ENCODE results near the gene BDKRB2.

Gene BDKRB2

GRCh38 chr14:96268431-96269358, 64.1 kb downstream of the BDKRB2 start:
- TF ChIP-seq, protein P1, sequence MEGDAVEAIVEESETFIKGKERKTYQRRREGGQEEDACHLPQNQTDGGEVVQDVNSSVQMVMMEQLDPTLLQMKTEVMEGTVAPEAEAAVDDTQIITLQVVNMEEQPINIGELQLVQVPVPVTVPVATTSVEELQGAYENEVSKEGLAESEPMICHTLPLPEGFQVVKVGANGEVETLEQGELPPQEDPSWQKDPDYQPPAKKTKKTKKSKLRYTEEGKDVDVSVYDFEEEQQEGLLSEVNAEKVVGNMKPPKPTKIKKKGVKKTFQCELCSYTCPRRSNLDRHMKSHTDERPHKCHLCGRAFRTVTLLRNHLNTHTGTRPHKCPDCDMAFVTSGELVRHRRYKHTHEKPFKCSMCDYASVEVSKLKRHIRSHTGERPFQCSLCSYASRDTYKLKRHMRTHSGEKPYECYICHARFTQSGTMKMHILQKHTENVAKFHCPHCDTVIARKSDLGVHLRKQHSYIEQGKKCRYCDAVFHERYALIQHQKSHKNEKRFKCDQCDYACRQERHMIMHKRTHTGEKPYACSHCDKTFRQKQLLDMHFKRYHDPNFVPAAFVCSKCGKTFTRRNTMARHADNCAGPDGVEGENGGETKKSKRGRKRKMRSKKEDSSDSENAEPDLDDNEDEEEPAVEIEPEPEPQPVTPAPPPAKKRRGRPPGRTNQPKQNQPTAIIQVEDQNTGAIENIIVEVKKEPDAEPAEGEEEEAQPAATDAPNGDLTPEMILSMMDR (IDR thresholded peaks at IDR 0.05; ENCODE audit: insufficient read depth, low read depth, low read length, missing control alignments): no peak
- H3K4me3 ChIP-seq (ENCODE audit: low read depth, low read length): no peak overlapping the region
- DNase-seq (ENCODE audit: low read depth): no peak

DNA sequence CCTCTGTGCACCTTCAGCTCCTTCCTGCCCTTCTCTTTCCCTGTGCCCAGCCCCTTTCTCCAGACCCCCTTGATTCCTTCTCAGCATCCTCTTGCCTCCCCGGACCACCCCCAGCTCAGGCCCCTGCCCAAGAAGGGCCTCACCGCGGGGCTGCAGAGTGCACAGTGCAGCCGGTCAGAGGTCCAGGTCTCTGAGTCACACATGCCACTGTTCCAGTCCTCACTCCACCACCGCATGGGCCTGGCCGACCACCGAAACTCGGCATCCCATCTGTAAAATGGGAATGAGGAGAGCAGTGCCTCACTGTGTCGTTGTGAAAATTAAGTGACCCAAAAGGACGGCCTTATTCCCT, 64.7 kb downstream of the BDKRB2 start:
- TF ChIP-seq, protein P1 (IDR thresholded peaks at IDR 0.05; ENCODE audit: insufficient read depth, low read depth, low read length, missing control alignments): no peak
- no peak overlapping the region for H3K4me3 ChIP-seq (ENCODE audit: low read depth, low read length)
- DNase-seq (ENCODE audit: low read depth): no peak

GRCh38 chr14:96270565-96271420, 66.2 kb downstream of the BDKRB2 start:
- H3K4me3 ChIP-seq (ENCODE audit: low read depth, low read length): no peak overlapping the region
- DNase-seq (ENCODE audit: low read depth): no peak
- TF ChIP-seq, protein P1 (IDR thresholded peaks at IDR 0.05; ENCODE audit: insufficient read depth, low read depth, low read length, missing control alignments): no peak

- TF ChIP-seq, protein P1 (IDR thresholded peaks at IDR 0.05; ENCODE audit: insufficient read depth, low read depth, low read length, missing control alignments): no peak
- no peak for DNase-seq (ENCODE audit: low read depth)
- H3K4me3 ChIP-seq (ENCODE audit: low read depth, low read length): no peak overlapping the region
Measured at GRCh38 chr14:96271421-96271762, 66.8 kb downstream of the BDKRB2 start.

- TF ChIP-seq, protein P1 (IDR thresholded peaks at IDR 0.05; ENCODE audit: insufficient read depth, low read depth, low read length, missing control alignments): no peak
- DNase-seq (ENCODE audit: low read depth): no peak
- no peak overlapping the region for H3K4me3 ChIP-seq (ENCODE audit: low read depth, low read length)
Measured at GRCh38 chr14:96272777-96273473, 68.3 kb downstream of the BDKRB2 start.

GRCh38 chr14:96273629-96274028, 69.0 kb downstream of the BDKRB2 start:
- no peak for DNase-seq (ENCODE audit: low read depth)
- H3K4me3 ChIP-seq (ENCODE audit: low read depth, low read length): no peak overlapping the region
- TF ChIP-seq, protein P1 (IDR thresholded peaks at IDR 0.05; ENCODE audit: insufficient read depth, low read depth, low read length, missing control alignments): no peak
